ENCODE data around the gene HPD. TPM values are rescaled to one million over a fixed set of nuclear protein-coding genes. Genes with fewer than 3 reads are reported as not detected.

The HPD gene
- total RNA-seq, 2 donors from 2014 or later, result not detected

GRCh38 chr12:121820056-121820455 lies 38.6 kb downstream of the HPD start:
- H3K4me3 Mint-ChIP-seq, result no peak overlapping the region
- H3K9me3 Mint-ChIP-seq, result no peaks in the 10 kb centered on the region

DNA sequence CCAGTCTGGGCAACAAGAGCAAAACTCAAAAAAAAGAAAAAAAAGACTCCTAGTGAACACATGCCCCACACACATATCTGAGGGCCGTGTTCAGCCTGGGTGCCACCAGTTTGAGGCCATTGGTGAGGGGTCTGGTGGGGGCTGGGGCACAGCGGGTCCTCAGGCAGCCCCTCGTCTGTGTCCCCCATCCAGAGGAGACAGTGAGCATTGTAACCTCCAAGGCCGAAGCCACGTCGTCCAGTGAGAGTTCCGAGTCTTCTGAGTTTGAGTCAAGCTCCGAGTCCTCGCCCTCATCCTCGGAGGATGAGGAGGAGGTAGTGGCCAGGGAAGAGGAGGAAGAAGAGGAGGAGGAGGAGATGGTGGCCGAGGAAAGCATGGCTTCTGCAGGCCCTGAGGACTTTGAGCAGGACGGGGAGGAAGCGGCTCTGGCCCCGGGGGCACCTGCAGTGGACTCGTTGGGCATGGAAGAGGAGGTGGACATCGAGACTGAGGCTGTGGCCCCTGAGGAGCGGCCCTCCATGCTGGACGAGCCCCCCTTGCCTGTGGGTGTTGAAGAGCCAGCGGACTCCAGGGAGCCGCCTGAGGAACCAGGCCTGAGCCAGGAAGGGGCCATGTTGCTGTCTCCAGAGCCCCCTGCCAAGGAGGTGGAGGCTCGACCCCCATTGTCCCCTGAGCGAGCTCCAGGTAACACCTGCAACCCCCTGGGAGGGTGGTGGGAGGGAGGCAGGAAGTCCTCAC lies 39.3 kb downstream of the HPD start:
- H3K27ac Mint-ChIP-seq, result peak overlapping the region; percentile 47
- ATAC-seq (replicated peaks in 1 of 2), result no peak
- H3K9me3 Mint-ChIP-seq, result no peaks in the 10 kb centered on the region
- H3K4me1 Mint-ChIP-seq (ENCODE audit: low read depth), result peaks cover 7% of the 10 kb centered on the region
- no peaks in the 10 kb centered on the region for H3K27me3 Mint-ChIP-seq (ENCODE audit: low read depth)
- H3K36me3 Mint-ChIP-seq (ENCODE audit: insufficient read depth in 2 of 2), result peaks cover 3 to 17% of the 10 kb centered on the region in 2 donors
- H3K4me3 Mint-ChIP-seq, result no peak overlapping the region
- no peak for DNase-seq

More at GRCh38 chr12:121820056-121820455, 38.6 kb downstream of the HPD start:
- Mint-ChIP-seq H3K27ac (no peak overlapping the region), H3K4me1 (ENCODE audit: low read depth) (peaks cover 7% of the 10 kb centered on the region), H3K36me3 (ENCODE audit: insufficient read depth in 2 of 2) (peaks cover 3 to 21% of the 10 kb centered on the region in 2 donors), H3K27me3 (ENCODE audit: low read depth) (no peaks in the 10 kb centered on the region)
- ATAC-seq (replicated peaks in 1 of 2) (no peak), DNase-seq (no peak)

GRCh38 chr12:121817648-121818043 lies 41.0 kb downstream of the HPD start:
- Mint-ChIP-seq H3K9me3 (no peaks in the 10 kb centered on the region), H3K4me3 (no peak overlapping the region), H3K27ac (no peak overlapping the region), H3K36me3 (ENCODE audit: insufficient read depth in 2 of 2) (peaks cover 3 to 19% of the 10 kb centered on the region in 2 donors), H3K4me1 (ENCODE audit: low read depth) (peaks cover 20% of the 10 kb centered on the region), H3K27me3 (ENCODE audit: low read depth) (no peaks in the 10 kb centered on the region)
- DNase-seq (no peak), ATAC-seq (replicated peaks in 1 of 2) (no peak)

- H3K36me3 Mint-ChIP-seq (ENCODE audit: insufficient read depth in 2 of 2), result peaks cover 3 to 19% of the 10 kb centered on the region in 2 donors
- H3K4me1 Mint-ChIP-seq (ENCODE audit: low read depth), result peaks cover 24% of the 10 kb centered on the region
- no peak for ATAC-seq (replicated peaks in 1 of 2)
- H3K4me3 Mint-ChIP-seq, result no peak overlapping the region
- DNase-seq, result no peak
- no peak overlapping the region for H3K27ac Mint-ChIP-seq
- no peaks in the 10 kb centered on the region for H3K27me3 Mint-ChIP-seq (ENCODE audit: low read depth)
- no peaks in the 10 kb centered on the region for H3K9me3 Mint-ChIP-seq
Measured at GRCh38 chr12:121816925-121817647, 41.6 kb downstream of the HPD start.

DNA sequence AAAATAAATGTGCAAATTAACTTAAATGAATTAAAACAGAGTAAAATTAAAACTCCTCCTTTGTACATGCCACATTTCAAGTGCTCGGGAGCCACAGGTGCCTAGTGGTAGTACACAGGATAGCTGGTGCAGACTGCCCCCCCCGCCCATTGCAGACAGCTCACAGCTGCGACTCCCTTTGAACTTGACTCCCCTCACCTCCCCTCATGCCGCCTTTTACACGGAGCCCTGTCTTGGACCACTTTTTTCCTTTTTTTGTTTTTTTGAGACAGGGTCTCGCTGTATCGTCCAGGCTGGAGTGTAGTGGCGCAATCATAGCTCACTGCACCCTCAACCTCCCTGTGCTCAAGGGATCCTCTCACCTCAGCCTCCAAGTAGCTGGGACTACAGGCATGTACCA lies 43.4 kb downstream of the HPD start:
- Mint-ChIP-seq H3K4me3 (no peak overlapping the region), H3K9me3 (no peaks in the 10 kb centered on the region), H3K4me1 (ENCODE audit: low read depth) (peaks cover 37% of the 10 kb centered on the region), H3K27ac (peak overlapping the region; percentile 34), H3K36me3 (ENCODE audit: insufficient read depth in 2 of 2) (peaks cover 3 to 14% of the 10 kb centered on the region in 2 donors), H3K27me3 (ENCODE audit: low read depth) (no peaks in the 10 kb centered on the region)
- ATAC-seq (replicated peaks in 1 of 2) (no peak), DNase-seq (no peak)

GRCh38 chr12:121814429-121815119 lies 44.1 kb downstream of the HPD start:
- Mint-ChIP-seq H3K4me1 (ENCODE audit: low read depth) (peaks cover 39% of the 10 kb centered on the region), H3K27me3 (ENCODE audit: low read depth) (no peaks in the 10 kb centered on the region), H3K4me3 (no peak overlapping the region), H3K9me3 (no peaks in the 10 kb centered on the region), H3K36me3 (ENCODE audit: insufficient read depth in 2 of 2) (peaks cover 3 to 14% of the 10 kb centered on the region in 2 donors), H3K27ac (no peak overlapping the region)
- DNase-seq (no peak), ATAC-seq (replicated peaks in 1 of 2) (no peak)

DNA sequence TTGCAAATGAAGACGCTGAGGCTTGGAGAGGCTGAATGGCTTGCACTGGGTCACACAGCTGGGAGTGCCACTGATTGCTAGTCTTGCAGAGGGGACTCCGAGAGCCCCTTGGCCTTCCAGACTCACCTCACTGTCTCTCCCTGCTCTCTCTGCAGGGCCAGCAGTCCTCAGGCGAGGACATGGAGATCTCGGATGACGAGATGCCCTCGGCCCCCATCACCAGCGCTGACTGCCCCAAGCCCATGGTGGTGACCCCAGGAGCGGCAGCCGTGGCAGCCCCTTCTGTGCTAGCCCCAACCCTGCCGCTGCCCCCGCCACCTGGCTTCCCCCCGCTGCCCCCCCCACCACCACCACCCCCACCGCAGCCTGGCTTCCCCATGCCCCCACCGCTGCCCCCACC lies 44.7 kb downstream of the HPD start:
- DNase-seq, result no peak
- Mint-ChIP-seq H3K27me3 (ENCODE audit: low read depth) (no peaks in the 10 kb centered on the region), H3K4me1 (ENCODE audit: low read depth) (peaks cover 45% of the 10 kb centered on the region), H3K4me3 (peak overlapping the region; percentile 79 to 91), H3K27ac (no peak overlapping the region), H3K36me3 (ENCODE audit: insufficient read depth in 2 of 2) (peaks cover 3 to 10% of the 10 kb centered on the region in 2 donors), H3K9me3 (no peaks in the 10 kb centered on the region)
- no peak for ATAC-seq (replicated peaks in 1 of 2)

GRCh38 chr12:121812921-121813896 lies 45.5 kb downstream of the HPD start:
- no peaks in the 10 kb centered on the region for H3K9me3 Mint-ChIP-seq
- ATAC-seq (replicated peaks in 1 of 2), result no peak
- DNase-seq, result no peak
- peak overlapping the region; percentile 79 to 91 for H3K4me3 Mint-ChIP-seq
- H3K36me3 Mint-ChIP-seq (ENCODE audit: insufficient read depth in 2 of 2), result peaks cover 3 to 12% of the 10 kb centered on the region in 2 donors
- H3K27me3 Mint-ChIP-seq (ENCODE audit: low read depth), result no peaks in the 10 kb centered on the region
- peak overlapping the region; percentile 56 for H3K27ac Mint-ChIP-seq
- H3K4me1 Mint-ChIP-seq (ENCODE audit: low read depth), result peaks cover 50% of the 10 kb centered on the region

- Mint-ChIP-seq H3K27ac (peak overlapping the region; percentile 23), H3K9me3 (no peaks in the 10 kb centered on the region), H3K36me3 (ENCODE audit: insufficient read depth in 2 of 2) (peaks cover 3 to 12% of the 10 kb centered on the region in 2 donors), H3K27me3 (ENCODE audit: low read depth) (no peaks in the 10 kb centered on the region), H3K4me1 (ENCODE audit: low read depth) (peaks cover 56% of the 10 kb centered on the region), H3K4me3 (peak overlapping the region; percentile 79 to 91)
- ATAC-seq (replicated peaks in 1 of 2) (peak; percentile 69 to 70), DNase-seq (peak; percentile 53 to 57)
Measured at GRCh38 chr12:121812320-121812871, 46.3 kb downstream of the HPD start.

- peak; percentile 88 to 89 for ATAC-seq (replicated peaks in 1 of 2)
- H3K4me3 Mint-ChIP-seq, result peak overlapping the region; percentile 79 to 91
- peak; percentile 71 to 88 for DNase-seq
- peaks cover 63% of the 10 kb centered on the region for H3K4me1 Mint-ChIP-seq (ENCODE audit: low read depth)
- H3K9me3 Mint-ChIP-seq, result no peaks in the 10 kb centered on the region
- no peaks in the 10 kb centered on the region for H3K27me3 Mint-ChIP-seq (ENCODE audit: low read depth)
- peaks cover 3 to 12% of the 10 kb centered on the region in 2 donors for H3K36me3 Mint-ChIP-seq (ENCODE audit: insufficient read depth in 2 of 2)
- peak overlapping the region; percentile 84 for H3K27ac Mint-ChIP-seq
Measured at GRCh38 chr12:121811434-121812319, 47.0 kb downstream of the HPD start.

DNA sequence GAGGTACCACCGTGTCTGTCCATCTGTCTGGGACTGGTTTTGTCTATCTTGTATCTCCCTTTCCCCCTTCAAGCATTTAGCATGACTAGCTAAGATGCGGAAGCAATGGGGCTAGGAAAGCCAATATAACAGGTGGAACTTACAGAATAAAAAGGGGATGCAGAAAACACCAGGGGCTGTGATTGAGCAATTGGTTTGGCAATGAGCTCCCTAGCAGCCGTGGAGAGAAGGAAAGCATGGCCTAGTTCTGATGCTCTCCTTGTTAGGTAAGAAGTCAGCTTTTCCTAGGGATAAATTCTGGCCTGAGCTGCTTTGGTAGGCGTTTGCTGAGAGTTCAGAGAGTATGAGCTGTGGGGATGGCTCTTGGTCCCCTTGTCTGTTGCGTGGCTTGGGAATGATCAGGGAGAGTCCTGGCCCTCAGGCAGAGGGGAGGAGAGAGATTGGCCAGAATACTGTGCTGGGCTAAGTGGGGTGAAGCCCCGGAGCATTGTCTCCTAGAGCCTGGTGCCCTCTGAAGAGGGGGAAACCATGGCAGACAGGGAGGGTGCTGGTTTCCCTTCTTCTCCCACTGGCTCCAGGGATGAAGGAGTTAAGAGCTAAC lies 47.7 kb downstream of the HPD start:
- Mint-ChIP-seq H3K4me3 (peak overlapping the region; percentile 79 to 91), H3K9me3 (no peaks in the 10 kb centered on the region), H3K36me3 (ENCODE audit: insufficient read depth in 2 of 2) (peaks cover 2 to 15% of the 10 kb centered on the region in 2 donors), H3K27me3 (ENCODE audit: low read depth) (no peaks in the 10 kb centered on the region), H3K4me1 (ENCODE audit: low read depth) (peaks cover 70% of the 10 kb centered on the region), H3K27ac (peak overlapping the region; percentile 47)
- ATAC-seq (replicated peaks in 1 of 2) (no peak), DNase-seq (no peak)
